PC-3 (cell line): ENCODE measurements around the gene HHAT. TPM values are rescaled to one million over a fixed set of nuclear protein-coding genes. Genes with fewer than 3 reads are reported as not detected.

ENCODE experiments used
- ATAC-seq: fragments of 200-7000 bp; cut with Tn5 transposase; 2 replicates; pipeline ENCODE4 v1.9.1; 2020; ENCODE audit warnings: mild to moderate bottlenecking, moderate library complexity
- BruUV-seq: library from RNA; stranded (reverse); fragments of 400-500 nt; replicated peaks from 2 replicates; lab custom pipeline; 2021; lab: Mats Ljungman, UMichigan
- CTCF ChIA-PET: fragments of 300-600 bp; sonication (Branson Sonifier 250); formaldehyde crosslinking; loops from one replicate; lab custom pipeline; 2022; ENCODE audit warnings: antibody characterized with exemption; lab: Charles Lee
- POLR2A ChIA-PET: fragments of 300-600 bp; sonication (Branson Sonifier 250); formaldehyde crosslinking; loops from one replicate; lab custom pipeline; 2022; ENCODE audit warnings: antibody characterized with exemption; ENCODE audit not compliant: unreplicated experiment; lab: Charles Lee
- DNase-seq: peaks from one replicate; pipeline ENCODE4 v3.0.0-alpha.2; 2015
- H2AFZ ChIP-seq: fragments of 300-600 bp; sonication (generic); 2 replicates; pipeline ENCODE4 v1.6.0; 2016; ENCODE audit warnings: antibody characterized with exemption, low read length
- H3F3A ChIP-seq: fragments of 300-600 bp; sonication (generic); one replicate; pipeline ENCODE4 v1.6.0; 2017; ENCODE audit warnings: antibody characterized with exemption, low read length, control low read depth, mild to moderate bottlenecking; ENCODE audit not compliant: unreplicated experiment
- H3K27ac ChIP-seq: fragments of 300-600 bp; sonication (generic); 2 replicates; pipeline ENCODE4 v1.5.1; 2016; ENCODE audit warnings: mild to moderate bottlenecking, low read length
- H3K27me3 ChIP-seq: fragments of 300-600 bp; sonication (generic); 2 replicates; pipeline ENCODE4 v1.6.1; 2016; ENCODE audit warnings: low read length, mixed read lengths
- H3K36me3 ChIP-seq: fragments of 300-600 bp; sonication (generic); 2 replicates; pipeline ENCODE4 v1.6.1; 2016; ENCODE audit warnings: low read depth, mixed run types, low read length, mixed read lengths
- H3K4me1 ChIP-seq: fragments of 300-600 bp; sonication (generic); 2 replicates; pipeline ENCODE4 v1.5.1; 2016; ENCODE audit warnings: low read length; ENCODE audit not compliant: insufficient read depth
- H3K4me2 ChIP-seq: fragments of 300-600 bp; sonication (generic); 2 replicates; pipeline ENCODE4 v1.6.0; 2016; ENCODE audit warnings: low read length
- H3K4me3 ChIP-seq: fragments of 300-600 bp; sonication (generic); 2 replicates; pipeline ENCODE4 v1.5.1; 2016; ENCODE audit warnings: mild to moderate bottlenecking, low read length, mixed read lengths
- H3K79me2 ChIP-seq: fragments of 300-600 bp; sonication (generic); 2 replicates; pipeline ENCODE4 v1.6.1; 2017; ENCODE audit warnings: low read length, mixed read lengths
- H3K9ac ChIP-seq: fragments of 300-600 bp; sonication (generic); 2 replicates; pipeline ENCODE4 v1.6.0; 2016; ENCODE audit warnings: mild to moderate bottlenecking, low read length
- H3K9me2 ChIP-seq: fragments of 300-600 bp; sonication (generic); replicated peaks from 2 replicates; pipeline ENCODE4 v1.6.1; 2016; ENCODE audit warnings: mixed run types, low read length, mixed read lengths
- H3K9me3 ChIP-seq: fragments of 300-600 bp; sonication (generic); 2 replicates; pipeline ENCODE4 v1.6.1; 2016; ENCODE audit warnings: low read length, mixed read lengths
- H4K20me1 ChIP-seq: fragments of 300-600 bp; sonication (generic); 2 replicates; pipeline ENCODE4 v1.6.1; 2016; ENCODE audit warnings: low read length, mixed read lengths
- CTCF ChIP-seq: fragments of 300-600 bp; sonication (generic); conservative IDR thresholded peaks from 2 replicates; pipeline ENCODE4 v1.5.1; 2017; ENCODE audit warnings: antibody characterized with exemption, low read depth, mild to moderate bottlenecking, low read length
- EZH2 ChIP-seq: fragments of 300-600 bp; sonication (generic); IDR thresholded peaks from one replicate; pipeline ENCODE4 v1.6.1; 2017; ENCODE audit warnings: antibody characterized with exemption, mild to moderate bottlenecking, low read length; ENCODE audit not compliant: unreplicated experiment
- EZH2phosphoT487 ChIP-seq: fragments of 300-600 bp; sonication (generic); IDR thresholded peaks from 2 replicates; pipeline ENCODE4 v1.6.1; 2018; ENCODE audit warnings: mild to moderate bottlenecking, antibody characterized with exemption, low read length, borderline replicate concordance
- intact Hi-C: fragments of 100-400 bp; cut with micrococcal nuclease; formaldehyde crosslinking; loops from 2 replicates; pipeline ENCODE4 v1.9.0; 2023
- total RNA-seq: library from RNA; depleted of rRNA; stranded (reverse); fragments of >200 nt; gene quantifications from 2 replicates; pipeline ENCODE4 v1.2.3, GENCODE V29; 2014

The HHAT gene
- total RNA-seq, 1 experiment from 2014 or later, result 3.4 TPM

GRCh38 chr1:210446479-210446878 lies 117.8 kb downstream of the HHAT start:
- H4K20me1 ChIP-seq, result no peaks in the 10 kb centered on the region
- H3K9me2 ChIP-seq, result no peaks in the 10 kb centered on the region
- no peaks in the 10 kb centered on the region for H3K79me2 ChIP-seq
- no peaks in the 10 kb centered on the region for H3K9me3 ChIP-seq
- H3K27me3 ChIP-seq, result no peaks in the 10 kb centered on the region
- no TSS peak for BruUV-seq
- H3K27ac ChIP-seq, result no peak overlapping the region
- no peaks in the 10 kb centered on the region for H3F3A ChIP-seq
- ChIA-PET POLR2A (no interaction called here), CTCF (interaction anchor here (1.8 kb wide), 1 partner anchor 689 kb away, joined by 7 read pairs; no protein-coding TSS in a partner anchor)
- H3K4me1 ChIP-seq, result peaks cover 7% of the 10 kb centered on the region; the same call in 1 of the 2 replicates
- no peak overlapping the region for H3K9ac ChIP-seq
- H3K36me3 ChIP-seq, result no peaks in the 10 kb centered on the region
- no peak overlapping the region for H3K4me2 ChIP-seq
- TF ChIP-seq EZH2phosphoT487 (no peak), CTCF (no peak), EZH2 (no peak)
- DNase-seq (peak; percentile 24), ATAC-seq (peak; percentile 27; the same call in 1 of the 2 replicates)
- H2AFZ ChIP-seq, result 0 out of 2 replicates have a peak overlapping the region, but pooled peaks have one; percentile 28
- no peak overlapping the region for H3K4me3 ChIP-seq
- intact Hi-C loops, result loop anchor here (5.0 kb wide), 3 partner anchors 39 to 1066 kb away; no protein-coding TSS in a partner anchor

- Histone ChIP-seq H3K4me2 (no peak overlapping the region), H3K36me3 (no peaks in the 10 kb centered on the region), H3K9ac (no peak overlapping the region), H3K9me2 (no peaks in the 10 kb centered on the region), H3K4me3 (no peak overlapping the region), H3K79me2 (no peaks in the 10 kb centered on the region), H4K20me1 (no peaks in the 10 kb centered on the region), H2AFZ (no peak overlapping the region), H3K27ac (no peak overlapping the region), H3K4me1 (peaks cover 7% of the 10 kb centered on the region; the same call in 1 of the 2 replicates), H3F3A (no peaks in the 10 kb centered on the region), H3K9me3 (no peaks in the 10 kb centered on the region), H3K27me3 (peaks cover 10% of the 10 kb centered on the region)
- DNase-seq, result no peak
- ChIA-PET CTCF (interaction anchor here (1.3 to 1.8 kb wide), 2 partner anchors 38 to 688 kb away, joined by 4 to 7 read pairs; no protein-coding TSS in a partner anchor), POLR2A (interaction anchor here (0.5 kb wide), 1 partner anchor 686 kb away, joined by 3 read pairs; no protein-coding TSS in a partner anchor)
- intact Hi-C loops, result loop anchor here (1.0 to 5.0 kb wide), 6 partner anchors 40 to 1065 kb away; no protein-coding TSS in a partner anchor
- no TSS peak for BruUV-seq
- no peak for ATAC-seq
- TF ChIP-seq CTCF, result no peak
- TF ChIP-seq EZH2phosphoT487, result no peak
- no peak for TF ChIP-seq EZH2
These were observed 118.9 kb downstream of the HHAT start for GRCh38 chr1:210447456-210448057.
